Large intestine (tissue), 12 donors: Measurements from ENCODE around the gene HS3ST2. TPM values are rescaled to one million over a fixed set of nuclear protein-coding genes. Genes with fewer than 3 reads are reported as not detected.

Source experiments
- DNase-seq, 2 donors: peaks; one replicate each; pipeline versions ENCODE4 v3.0.0 to v3.0.0-alpha.2; 2013
- H3K27ac ChIP-seq: one replicate; pipeline ENCODE4 v1.5.1; 2013; ENCODE audit warnings: low read length
- H3K27me3 ChIP-seq: 2 replicates; pipeline ENCODE4 v1.6.1; 2013; ENCODE audit warnings: low read length; ENCODE audit not compliant: control insufficient read depth, insufficient read depth
- H3K36me3 ChIP-seq: 2 replicates; pipeline ENCODE4 v1.6.1; 2013; ENCODE audit warnings: low read length; ENCODE audit not compliant: control insufficient read depth, insufficient read depth
- H3K4me1 ChIP-seq: one replicate; pipeline ENCODE4 v1.6.1; 2013; ENCODE audit warnings: low read length; ENCODE audit not compliant: control insufficient read depth, insufficient read depth
- H3K4me3 ChIP-seq: one replicate; pipeline ENCODE4 v1.5.1; 2013; ENCODE audit warnings: low read length
- H3K9me3 ChIP-seq: one replicate; pipeline ENCODE4 v1.6.1; 2013; ENCODE audit warnings: mild to moderate bottlenecking, low read depth, low read length, moderate library complexity; ENCODE audit not compliant: control insufficient read depth
- WGBS: methylation state at CpG from one replicate; pipeline ENCODE4 v1.1.5; 2013; ENCODE audit warnings: low lambda C conversion rate; ENCODE audit not compliant: insufficient coverage; 5-methylcytosine and 5-hydroxymethylcytosine counted together
- long read RNA-seq, 11 donors: transcript quantifications; one replicate each; lab custom pipeline, GENCODE V29; 2026
- polyA plus RNA-seq: library from polyadenylated mRNA; unstranded; fragments of 120-200 nt; gene quantifications from one replicate; pipeline ENCODE4 v1.2.1, GENCODE V29; 2013

HS3ST2 gene
- 0.10 TPM for polyA plus RNA-seq
- long read RNA-seq, donor 1: 0 reads
- long read RNA-seq, donor 2: 0 reads
- long read RNA-seq, donor 3: 0 reads
- long read RNA-seq, donor 4: 0 reads
- long read RNA-seq, donor 5: 0 reads
- long read RNA-seq, donor 6: 0 reads
- long read RNA-seq, donor 7: 0 reads
- long read RNA-seq, donor 8: 0 reads
- long read RNA-seq, donor 9: 0 reads
- long read RNA-seq, donor 10: 0 reads
- long read RNA-seq, donor 11: 0 reads

GRCh38 chr16:22813948-22814710 lies at the start of gene HS3ST2:
HS3ST2 (plus strand) TSS chr16:22814162; CDS start chr16:22814611, 449 bp downstream.
- H3K4me3 ChIP-seq: no peak within 1 kb of the TSS

GRCh38 chr16:22764662-22765327 lies 49.2 kb upstream of the HS3ST2 start:
- 80% methylated on average over 1 of the region's 9 CpGs for WGBS

More at GRCh38 chr16:22813948-22814710, at the start of gene HS3ST2:
- no CpG with 5 or more reads among the region's 90 CpGs for WGBS
- Histone ChIP-seq H3K27me3 (peaks cover 45% of the 10 kb centered on the region), H3K27ac (no peak within 1 kb of the TSS), H3K9me3 (peaks cover 3% of the 10 kb centered on the region), H3K4me1 (no peaks in the 10 kb centered on the region), H3K36me3 (no peaks in the 10 kb centered on the region)
- DNase-seq: peak in 1 of 2 donors; percentile 9

GRCh38 chr16:22765479-22765878 lies 48.5 kb upstream of the HS3ST2 start:
- Histone ChIP-seq H3K4me1 (no peaks in the 10 kb centered on the region), H3K27ac (no peak overlapping the region)
- no peak for DNase-seq

More at GRCh38 chr16:22764662-22765327, 49.2 kb upstream of the HS3ST2 start:
- no peaks in the 10 kb centered on the region for H3K9me3 ChIP-seq
- no peaks in the 10 kb centered on the region for H3K27me3 ChIP-seq
- no peaks in the 10 kb centered on the region for H3K36me3 ChIP-seq
- H3K27ac ChIP-seq: no peak overlapping the region
- DNase-seq: no peak
- no peaks in the 10 kb centered on the region for H3K4me1 ChIP-seq
- no peak overlapping the region for H3K4me3 ChIP-seq

GRCh38 chr16:22770866-22771265 lies 43.1 kb upstream of the HS3ST2 start:
- DNase-seq: no peak
- WGBS: no CpG with 5 or more reads among the region's 2 CpGs
- no peaks in the 10 kb centered on the region for H3K9me3 ChIP-seq
- H3K4me1 ChIP-seq: no peaks in the 10 kb centered on the region
- H3K4me3 ChIP-seq: no peak overlapping the region
- no peak overlapping the region for H3K27ac ChIP-seq
- H3K27me3 ChIP-seq: no peaks in the 10 kb centered on the region
- H3K36me3 ChIP-seq: no peaks in the 10 kb centered on the region

More at GRCh38 chr16:22765479-22765878, 48.5 kb upstream of the HS3ST2 start:
- Histone ChIP-seq H3K36me3 (no peaks in the 10 kb centered on the region), H3K4me3 (no peak overlapping the region), H3K27me3 (no peaks in the 10 kb centered on the region), H3K9me3 (no peaks in the 10 kb centered on the region)

GRCh38 chr16:22771551-22771950 lies 42.4 kb upstream of the HS3ST2 start:
- WGBS: no CpG with 5 or more reads among the region's 1 CpG
- no peak for DNase-seq
- Histone ChIP-seq H3K4me3 (no peak overlapping the region), H3K36me3 (no peaks in the 10 kb centered on the region), H3K9me3 (no peaks in the 10 kb centered on the region), H3K4me1 (no peaks in the 10 kb centered on the region), H3K27me3 (no peaks in the 10 kb centered on the region), H3K27ac (no peak overlapping the region)

- WGBS: no CpG with 5 or more reads among the region's 6 CpGs
- Histone ChIP-seq H3K4me3 (no peak overlapping the region), H3K4me1 (no peaks in the 10 kb centered on the region), H3K36me3 (no peaks in the 10 kb centered on the region), H3K9me3 (no peaks in the 10 kb centered on the region), H3K27me3 (no peaks in the 10 kb centered on the region), H3K27ac (no peak overlapping the region)
- no peak for DNase-seq
Observed at GRCh38 chr16:22775220-22775922, 38.6 kb upstream of the HS3ST2 start.

- H3K27ac ChIP-seq: no peak overlapping the region
- DNase-seq: no peak
- 100% methylated on average over 3 of the region's 8 CpGs for WGBS
- no peaks in the 10 kb centered on the region for H3K36me3 ChIP-seq
- H3K4me3 ChIP-seq: no peak overlapping the region
- H3K27me3 ChIP-seq: no peaks in the 10 kb centered on the region
- no peaks in the 10 kb centered on the region for H3K4me1 ChIP-seq
- no peaks in the 10 kb centered on the region for H3K9me3 ChIP-seq
Observed at GRCh38 chr16:22781480-22781879, 32.5 kb upstream of the HS3ST2 start.

GRCh38 chr16:22782314-22782713 lies 31.6 kb upstream of the HS3ST2 start:
- Histone ChIP-seq H3K27me3 (no peaks in the 10 kb centered on the region), H3K36me3 (no peaks in the 10 kb centered on the region), H3K9me3 (no peaks in the 10 kb centered on the region), H3K27ac (no peak overlapping the region), H3K4me1 (no peaks in the 10 kb centered on the region), H3K4me3 (no peak overlapping the region)
- 47% methylated on average over 3 of the region's 4 CpGs for WGBS
- DNase-seq: no peak

- WGBS: no CpG with 5 or more reads among the region's 6 CpGs
- no peak for DNase-seq
- H3K4me3 ChIP-seq: no peak overlapping the region
- no peak overlapping the region for H3K27ac ChIP-seq
- no peaks in the 10 kb centered on the region for H3K27me3 ChIP-seq
- no peaks in the 10 kb centered on the region for H3K9me3 ChIP-seq
- H3K36me3 ChIP-seq: no peaks in the 10 kb centered on the region
- no peaks in the 10 kb centered on the region for H3K4me1 ChIP-seq
Observed at GRCh38 chr16:22784690-22785214, 29.2 kb upstream of the HS3ST2 start.

GRCh38 chr16:22785552-22785951 lies 28.4 kb upstream of the HS3ST2 start:
- Histone ChIP-seq H3K9me3 (no peaks in the 10 kb centered on the region), H3K4me3 (no peak overlapping the region), H3K4me1 (no peaks in the 10 kb centered on the region), H3K36me3 (no peaks in the 10 kb centered on the region), H3K27me3 (no peaks in the 10 kb centered on the region), H3K27ac (no peak overlapping the region)
- no peak for DNase-seq
- WGBS: 100% methylated on average over 1 of the region's 5 CpGs
